ENCODE results near the gene ACIN1.

DNA sequence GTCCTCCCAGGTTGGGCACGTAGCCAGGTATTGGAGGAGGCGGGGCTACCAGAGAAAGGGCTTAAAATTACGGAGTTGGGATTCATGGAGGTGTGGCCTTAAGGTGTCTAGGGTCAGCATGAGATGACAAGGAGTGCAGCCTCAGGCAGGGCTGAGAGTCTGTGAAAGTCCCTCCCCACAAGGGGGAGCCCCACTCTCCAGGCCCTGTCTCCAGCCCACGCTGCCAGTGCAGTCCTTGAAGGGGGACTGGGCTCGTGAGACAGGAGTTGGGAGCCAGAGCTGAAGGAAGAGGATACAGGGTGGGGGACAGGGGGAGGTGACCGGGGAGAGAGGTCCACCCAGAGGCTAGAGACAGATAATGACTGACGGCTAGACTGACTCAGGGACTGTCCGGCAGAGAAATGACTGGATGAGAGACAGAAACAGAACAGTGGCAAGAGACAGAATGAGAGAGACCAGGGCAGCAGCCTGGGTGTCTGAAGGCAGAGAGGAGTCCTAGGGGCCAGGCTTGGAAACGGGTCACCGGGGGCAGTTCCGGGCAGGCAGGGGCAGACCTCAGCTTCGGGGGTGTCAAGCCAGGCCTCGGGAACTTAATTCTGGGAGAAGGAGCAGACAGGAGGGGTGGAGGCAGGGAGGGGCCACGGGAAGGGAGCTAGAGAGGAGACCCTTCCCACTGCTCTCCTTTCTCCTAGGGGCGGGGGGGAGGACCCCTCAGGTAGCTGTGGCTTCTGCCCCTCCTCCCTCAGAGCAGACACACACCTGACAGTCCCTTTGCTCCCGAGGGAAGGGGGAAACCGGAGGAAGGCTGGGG lies 38.6 kb downstream of the ACIN1 start:
- TF ChIP-seq, protein P1, sequence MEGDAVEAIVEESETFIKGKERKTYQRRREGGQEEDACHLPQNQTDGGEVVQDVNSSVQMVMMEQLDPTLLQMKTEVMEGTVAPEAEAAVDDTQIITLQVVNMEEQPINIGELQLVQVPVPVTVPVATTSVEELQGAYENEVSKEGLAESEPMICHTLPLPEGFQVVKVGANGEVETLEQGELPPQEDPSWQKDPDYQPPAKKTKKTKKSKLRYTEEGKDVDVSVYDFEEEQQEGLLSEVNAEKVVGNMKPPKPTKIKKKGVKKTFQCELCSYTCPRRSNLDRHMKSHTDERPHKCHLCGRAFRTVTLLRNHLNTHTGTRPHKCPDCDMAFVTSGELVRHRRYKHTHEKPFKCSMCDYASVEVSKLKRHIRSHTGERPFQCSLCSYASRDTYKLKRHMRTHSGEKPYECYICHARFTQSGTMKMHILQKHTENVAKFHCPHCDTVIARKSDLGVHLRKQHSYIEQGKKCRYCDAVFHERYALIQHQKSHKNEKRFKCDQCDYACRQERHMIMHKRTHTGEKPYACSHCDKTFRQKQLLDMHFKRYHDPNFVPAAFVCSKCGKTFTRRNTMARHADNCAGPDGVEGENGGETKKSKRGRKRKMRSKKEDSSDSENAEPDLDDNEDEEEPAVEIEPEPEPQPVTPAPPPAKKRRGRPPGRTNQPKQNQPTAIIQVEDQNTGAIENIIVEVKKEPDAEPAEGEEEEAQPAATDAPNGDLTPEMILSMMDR (conservative IDR thresholded peaks at IDR 0.05) = peak; percentile 75
- TF ChIP-seq EZH2 (IDR thresholded peaks at IDR 0.05; ENCODE audit: low read depth) = no peak
